PC-9 (cell line): ENCODE results near the gene FERMT3. TPM values are rescaled to one million over a fixed set of nuclear protein-coding genes. Genes with fewer than 3 reads are reported as not detected.
A peak's percentile ranks its signal among the peaks of the same experiment; 100 is the strongest.

Experiments
- BruUV-seq: library from RNA; stranded (reverse); fragments of 400-500 nt; replicated peaks from 2 replicates; lab custom pipeline; 2021; lab: Mats Ljungman, UMichigan
- CTCF ChIA-PET: fragments of 300-600 bp; sonication (Branson Sonifier 250); formaldehyde crosslinking; loops from one replicate; lab custom pipeline; 2022; ENCODE audit warnings: antibody characterized with exemption; lab: Charles Lee
- POLR2A ChIA-PET: fragments of 300-600 bp; sonication (Branson Sonifier 250); formaldehyde crosslinking; loops from one replicate; lab custom pipeline; 2022; ENCODE audit warnings: antibody characterized with exemption; ENCODE audit not compliant: unreplicated experiment; lab: Charles Lee
- DNase-seq, 2 experiments: peaks; one replicate each; pipeline versions ENCODE4 v3.0.0 to v3.0.0-alpha.2; 2015 to 2022; ENCODE audit warnings: mixed read lengths in 1 of 2
- H2AFZ ChIP-seq: fragments of 200-600 bp; sonication (generic); 2 replicates; pipeline ENCODE4 v1.8.1; 2017; ENCODE audit warnings: antibody characterized with exemption
- H3F3A ChIP-seq: fragments of 200-600 bp; sonication (generic); 2 replicates; pipeline ENCODE4 v1.8.1; 2017; ENCODE audit warnings: antibody characterized with exemption, mild to moderate bottlenecking, low read depth; ENCODE audit not compliant: insufficient read depth
- H3K27ac ChIP-seq: fragments of 200-600 bp; sonication (generic); 2 replicates; pipeline ENCODE4 v1.6.1; 2016; ENCODE audit warnings: mixed run types
- H3K27me3 ChIP-seq: fragments of 200-600 bp; sonication (generic); 2 replicates; pipeline ENCODE4 v1.6.1; 2016; ENCODE audit warnings: low read depth, mixed run types; ENCODE audit not compliant: insufficient read depth
- H3K36me3 ChIP-seq: fragments of 200-600 bp; sonication (generic); 2 replicates; pipeline ENCODE4 v1.6.1; 2016; ENCODE audit warnings: low read depth, mixed run types
- H3K4me1 ChIP-seq: fragments of 200-600 bp; sonication (generic); replicated peaks from 2 replicates; pipeline ENCODE4 v1.6.1; 2016; ENCODE audit warnings: mixed run types; ENCODE audit not compliant: insufficient read depth
- H3K4me2 ChIP-seq: fragments of 200-600 bp; sonication (generic); 2 replicates; pipeline ENCODE4 v1.6.1; 2017; ENCODE audit warnings: mixed run types
- H3K4me3 ChIP-seq: fragments of 200-600 bp; sonication (generic); 2 replicates; pipeline ENCODE4 v1.6.1; 2016; ENCODE audit warnings: mixed run types
- H3K79me2 ChIP-seq: fragments of 200-600 bp; sonication (generic); 2 replicates; pipeline ENCODE4 v1.6.1; 2017; ENCODE audit warnings: low read depth, mixed run types
- H3K9me2 ChIP-seq: fragments of 200-600 bp; sonication (generic); 2 replicates; pipeline ENCODE4 v1.8.1; 2017; ENCODE audit warnings: mild to moderate bottlenecking; ENCODE audit not compliant: insufficient read depth
- H3K9me3 ChIP-seq: fragments of 200-600 bp; sonication (generic); 2 replicates; pipeline ENCODE4 v1.8.1; 2016; ENCODE audit warnings: low read depth; ENCODE audit not compliant: insufficient read depth
- H4K20me1 ChIP-seq: fragments of 200-600 bp; sonication (generic); 2 replicates; pipeline ENCODE4 v1.8.1; 2017; ENCODE audit not compliant: insufficient read depth
- EZH2 ChIP-seq: fragments of 200-600 bp; sonication (generic); IDR thresholded peaks from 2 replicates; pipeline ENCODE4 v1.8.0; 2017; ENCODE audit warnings: antibody characterized with exemption, low read depth
- intact Hi-C: fragments of 100-400 bp; cut with micrococcal nuclease; formaldehyde crosslinking; loops from one replicate; pipeline ENCODE4 v1.10.0; 2022; ENCODE audit not compliant: unreplicated experiment
- total RNA-seq: library from RNA; stranded (reverse); gene quantifications from 2 replicates; pipeline ENCODE4 v1.2.3, GENCODE V29; 2021
- TF ChIP-seq, protein P1 (sequence below): fragments of 200-600 bp; sonication (generic); conservative IDR thresholded peaks from 2 replicates; pipeline ENCODE4 v1.6.1; 2017; ENCODE audit warnings: mixed run types, antibody characterized with exemption, mild to moderate bottlenecking, moderate library complexity

FERMT3 gene
- total RNA-seq, 1 experiment from 2014 or later = 5.0 TPM

DNA sequence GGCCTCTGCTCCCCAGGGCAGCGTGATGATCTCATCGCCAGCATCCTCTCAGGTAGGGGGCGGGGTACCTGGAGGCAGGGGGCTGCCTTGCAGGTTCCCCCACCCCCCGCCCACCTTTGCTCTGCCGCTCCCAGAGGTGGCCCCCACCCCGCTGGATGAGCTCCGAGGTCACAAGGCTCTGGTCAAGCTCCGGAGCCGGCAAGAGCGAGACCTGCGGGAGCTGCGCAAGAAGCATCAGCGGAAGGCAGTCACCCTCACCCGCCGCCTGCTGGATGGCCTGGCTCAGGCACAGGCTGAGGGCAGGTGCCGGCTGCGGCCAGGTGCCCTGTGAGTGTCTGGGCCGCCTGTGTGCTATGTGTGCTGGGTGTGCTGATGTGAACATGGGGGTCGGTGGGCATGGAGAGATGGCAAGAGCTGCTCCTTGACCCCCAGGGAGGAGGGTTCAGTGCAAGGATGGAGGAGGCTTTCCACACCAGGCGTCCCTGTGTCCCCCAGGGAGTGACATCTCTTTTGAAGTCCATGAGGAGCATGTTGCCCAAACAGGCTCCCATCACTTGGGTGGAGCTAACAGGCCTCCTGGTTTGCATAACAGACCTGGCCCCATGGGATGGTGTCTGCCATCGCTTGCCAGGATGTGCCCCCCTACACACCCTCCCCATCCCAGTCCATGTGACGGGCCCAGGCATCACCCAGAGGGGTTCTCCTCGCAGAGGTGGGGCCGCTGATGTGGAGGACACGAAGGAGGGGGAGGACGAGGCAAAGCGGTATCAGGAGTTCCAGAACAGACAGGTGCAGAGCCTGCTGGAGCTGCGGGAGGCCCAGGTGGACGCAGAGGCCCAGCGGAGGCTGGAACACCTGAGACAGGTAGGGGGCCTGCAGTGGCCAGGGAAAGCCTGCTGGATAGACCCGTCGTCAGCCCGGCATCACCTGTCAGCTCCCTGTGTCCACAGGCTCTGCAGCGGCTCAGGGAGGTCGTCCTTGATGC, 58.9 kb downstream of the FERMT3 start:
- H3K27me3 ChIP-seq = no peaks in the 10 kb centered on the region
- H3K27ac ChIP-seq = no peak overlapping the region
- H3K9me2 ChIP-seq = no peaks in the 10 kb centered on the region
- H3K9me3 ChIP-seq = no peaks in the 10 kb centered on the region
- TF ChIP-seq, protein P1, sequence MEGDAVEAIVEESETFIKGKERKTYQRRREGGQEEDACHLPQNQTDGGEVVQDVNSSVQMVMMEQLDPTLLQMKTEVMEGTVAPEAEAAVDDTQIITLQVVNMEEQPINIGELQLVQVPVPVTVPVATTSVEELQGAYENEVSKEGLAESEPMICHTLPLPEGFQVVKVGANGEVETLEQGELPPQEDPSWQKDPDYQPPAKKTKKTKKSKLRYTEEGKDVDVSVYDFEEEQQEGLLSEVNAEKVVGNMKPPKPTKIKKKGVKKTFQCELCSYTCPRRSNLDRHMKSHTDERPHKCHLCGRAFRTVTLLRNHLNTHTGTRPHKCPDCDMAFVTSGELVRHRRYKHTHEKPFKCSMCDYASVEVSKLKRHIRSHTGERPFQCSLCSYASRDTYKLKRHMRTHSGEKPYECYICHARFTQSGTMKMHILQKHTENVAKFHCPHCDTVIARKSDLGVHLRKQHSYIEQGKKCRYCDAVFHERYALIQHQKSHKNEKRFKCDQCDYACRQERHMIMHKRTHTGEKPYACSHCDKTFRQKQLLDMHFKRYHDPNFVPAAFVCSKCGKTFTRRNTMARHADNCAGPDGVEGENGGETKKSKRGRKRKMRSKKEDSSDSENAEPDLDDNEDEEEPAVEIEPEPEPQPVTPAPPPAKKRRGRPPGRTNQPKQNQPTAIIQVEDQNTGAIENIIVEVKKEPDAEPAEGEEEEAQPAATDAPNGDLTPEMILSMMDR = no peak
- TF ChIP-seq EZH2 = no peak
- peaks cover 14% of the 10 kb centered on the region for H3K4me1 ChIP-seq
- no TSS peak for BruUV-seq
- DNase-seq = peak in 1 of 2 experiments; percentile 17
- peaks cover 9% of the 10 kb centered on the region; the same call in 1 of the 2 replicates for H3K36me3 ChIP-seq
- H3K79me2 ChIP-seq = no peaks in the 10 kb centered on the region
- H3K4me2 ChIP-seq = no peak overlapping the region
- POLR2A ChIA-PET = no interaction called here
- no peak overlapping the region for H3K4me3 ChIP-seq
- H2AFZ ChIP-seq = no peak overlapping the region
- CTCF ChIA-PET = no interaction called here
- H4K20me1 ChIP-seq = no peaks in the 10 kb centered on the region
- intact Hi-C loops = no loop called here
- H3F3A ChIP-seq = peaks cover 31% of the 10 kb centered on the region

DNA sequence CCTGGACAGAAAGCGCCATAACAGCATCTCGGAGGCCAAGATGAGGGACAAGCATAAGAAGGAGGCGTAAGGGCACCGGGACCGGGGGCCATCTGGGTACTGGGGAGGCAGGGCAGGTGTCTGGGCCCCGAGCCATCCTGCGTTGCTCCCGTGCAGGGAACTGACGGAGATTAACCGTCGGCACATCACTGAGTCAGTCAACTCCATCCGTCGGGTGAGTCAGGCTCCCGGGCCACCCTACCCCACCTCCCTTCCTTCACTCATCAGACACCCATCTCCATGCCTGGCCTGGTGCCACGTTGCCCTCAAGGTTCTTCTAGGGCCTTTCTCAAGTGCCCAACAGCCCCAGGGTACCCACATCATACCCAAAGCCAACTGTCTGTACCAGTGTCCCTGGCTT, 59.8 kb downstream of the FERMT3 start:
- H3F3A ChIP-seq = peaks cover 33% of the 10 kb centered on the region
- intact Hi-C loops = no loop called here
- no peak overlapping the region for H2AFZ ChIP-seq
- ChIA-PET POLR2A (no interaction called here), CTCF (interaction anchor here (0.6 to 1.7 kb wide), 2 partner anchors 9 to 52 kb away, joined by 3 read pairs; no protein-coding TSS in a partner anchor)
- no peaks in the 10 kb centered on the region for H3K79me2 ChIP-seq
- H3K27ac ChIP-seq = no peak overlapping the region
- H3K4me2 ChIP-seq = no peak overlapping the region
- no peak overlapping the region for H3K4me3 ChIP-seq
- H3K27me3 ChIP-seq = no peaks in the 10 kb centered on the region
- H3K9me3 ChIP-seq = no peaks in the 10 kb centered on the region
- DNase-seq = no peak
- H4K20me1 ChIP-seq = no peaks in the 10 kb centered on the region
- no peaks in the 10 kb centered on the region for H3K9me2 ChIP-seq
- peaks cover 9% of the 10 kb centered on the region; the same call in 1 of the 2 replicates for H3K36me3 ChIP-seq
- H3K4me1 ChIP-seq = peaks cover 14% of the 10 kb centered on the region
- no peak for TF ChIP-seq EZH2
- TF ChIP-seq, protein P1 = no peak
- no TSS peak for BruUV-seq

DNA sequence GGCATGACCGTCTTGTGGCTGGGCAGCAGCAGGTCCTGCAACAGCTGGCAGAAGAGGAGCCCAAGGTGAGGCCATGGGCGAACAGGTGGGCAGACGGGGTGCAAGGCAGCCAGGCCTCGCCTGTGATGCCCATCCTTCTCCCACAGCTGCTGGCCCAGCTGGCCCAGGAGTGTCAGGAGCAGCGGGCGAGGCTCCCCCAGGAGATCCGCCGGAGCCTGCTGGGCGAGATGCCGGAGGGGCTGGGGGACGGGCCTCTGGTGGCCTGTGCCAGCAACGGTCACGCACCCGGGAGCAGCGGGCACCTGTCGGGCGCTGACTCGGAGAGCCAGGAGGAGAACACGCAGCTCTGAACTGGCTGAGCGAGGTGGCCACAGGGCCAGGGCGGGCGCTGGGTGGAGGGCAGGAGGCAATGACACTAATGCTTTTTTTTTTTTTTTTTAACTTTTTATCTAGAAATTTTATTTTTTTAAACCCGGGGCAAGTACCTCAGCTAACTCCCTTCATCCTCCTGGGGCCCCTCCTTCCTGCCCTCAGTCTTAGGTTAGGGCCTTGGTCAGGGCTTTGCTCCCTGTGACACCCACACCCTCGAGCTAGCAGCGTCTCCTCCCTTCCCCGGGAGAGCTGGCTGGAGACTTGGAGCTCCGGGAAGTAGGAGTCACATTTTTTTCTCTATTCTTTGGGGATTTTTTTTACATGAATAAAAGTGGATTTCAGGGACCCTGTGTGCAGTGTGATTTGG, 60.9 kb downstream of the FERMT3 start:
- Histone ChIP-seq H3K36me3 (peaks cover 9% of the 10 kb centered on the region; the same call in 1 of the 2 replicates), H3K4me3 (no peak overlapping the region), H3K9me3 (no peaks in the 10 kb centered on the region), H4K20me1 (no peaks in the 10 kb centered on the region), H2AFZ (no peak overlapping the region), H3K27me3 (no peaks in the 10 kb centered on the region), H3K4me1 (peaks cover 21% of the 10 kb centered on the region), H3K79me2 (peaks cover 9% of the 10 kb centered on the region), H3K4me2 (peak overlapping the region; percentile 91; the same call in 1 of the 2 replicates), H3K9me2 (no peaks in the 10 kb centered on the region), H3K27ac (no peak overlapping the region), H3F3A (peaks cover 44% of the 10 kb centered on the region)
- DNase-seq = peak; percentile 26 to 89
- POLR2A ChIA-PET = interaction anchor here (0.5 to 0.9 kb wide), 6 partner anchors 15 to 88 kb away, joined by 3 to 11 read pairs (median 4); no protein-coding TSS in a partner anchor
- intact Hi-C loops = no loop called here
- BruUV-seq = no TSS peak
- TF ChIP-seq, protein P1 = no peak
- TF ChIP-seq EZH2 = no peak
- CTCF ChIA-PET = interaction anchor here (0.6 to 1.7 kb wide), 11 partner anchors 9 to 88 kb away, joined by 3 to 15 read pairs (median 3); no protein-coding TSS in a partner anchor
